Stimulated activated CD8-positive, alpha-beta memory T cell treated with anti-CD3 and anti-CD28 coated beads, Interleukin-4, amount 100 ng/mL, for 4 hours (primary cell): ENCODE results near the gene DISC1.

ENCODE experiments used
- DNase-seq, 2 donors: peaks; one replicate each; pipeline ENCODE4 v3.0.0-alpha.2; 2020; ENCODE audit warnings: low read depth in 2 of 2, low spot score in 1 of 2

DISC1 gene

DNA sequence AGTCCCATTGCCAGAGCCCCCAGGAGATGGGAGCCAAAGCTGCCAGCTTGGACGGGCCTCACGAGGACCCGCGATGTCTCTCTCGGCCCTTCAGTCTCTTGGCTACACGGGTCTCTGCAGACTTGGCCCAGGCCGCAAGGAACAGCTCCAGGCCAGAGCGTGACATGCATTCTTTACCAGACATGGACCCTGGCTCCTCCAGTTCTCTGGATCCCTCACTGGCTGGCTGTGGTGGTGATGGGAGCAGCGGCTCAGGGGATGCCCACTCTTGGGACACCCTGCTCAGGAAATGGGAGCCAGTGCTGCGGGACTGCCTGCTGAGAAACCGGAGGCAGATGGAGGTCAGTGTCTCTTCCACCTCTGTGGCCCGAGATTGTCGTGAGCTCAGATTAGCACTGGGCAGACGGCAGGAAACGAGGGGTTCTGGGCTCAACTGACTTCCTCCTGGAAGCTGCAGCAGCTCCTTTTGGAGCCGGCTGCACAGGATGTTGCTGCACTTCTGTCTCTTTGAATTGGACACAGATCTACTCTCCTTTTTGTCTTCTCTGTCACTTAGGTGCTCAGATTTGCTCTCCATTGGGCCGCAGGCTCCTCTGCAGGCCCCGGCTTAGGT is 68.0 kb downstream of the DISC1 start:
- no peak for DNase-seq

DNA sequence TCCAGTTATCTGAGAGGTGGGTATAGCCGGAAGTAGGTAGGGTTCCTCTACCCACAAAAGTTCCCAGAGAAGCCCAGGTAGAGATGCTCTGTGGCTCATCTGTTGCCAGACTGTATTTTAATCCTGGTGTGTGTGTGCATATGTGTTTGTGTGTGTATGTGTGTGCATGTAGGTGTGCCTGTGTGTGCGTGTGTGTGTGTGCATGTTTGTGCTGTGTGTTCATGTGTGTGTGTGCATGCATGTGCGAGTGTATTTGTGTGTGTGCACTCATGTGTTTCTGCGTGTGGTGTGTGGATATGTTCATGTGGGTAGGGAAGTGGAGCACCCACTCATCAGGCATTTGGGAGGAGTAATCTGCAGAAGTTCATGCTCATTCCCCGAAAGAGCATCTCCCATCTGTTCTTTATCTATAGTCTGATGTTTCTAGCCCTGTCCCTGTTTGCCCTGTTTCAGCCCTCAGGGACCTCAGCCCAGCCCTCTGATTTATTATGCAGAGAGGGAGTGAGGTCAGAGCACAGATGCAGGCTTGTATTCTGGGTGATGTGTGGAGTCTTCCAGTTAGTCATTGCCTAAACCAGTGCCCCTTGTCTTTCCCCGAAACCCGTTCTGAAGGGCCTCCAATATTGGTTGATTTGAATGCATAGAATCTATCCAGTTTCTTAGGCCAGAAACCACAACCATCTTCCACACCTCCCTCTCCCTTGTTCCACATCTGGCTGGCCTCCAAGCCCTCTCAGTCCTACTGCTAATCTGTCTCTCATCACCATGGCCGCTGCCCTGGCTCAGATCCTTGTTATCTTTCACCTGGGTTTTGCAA is 69.1 kb downstream of the DISC1 start:
- no peak for DNase-seq

DNA sequence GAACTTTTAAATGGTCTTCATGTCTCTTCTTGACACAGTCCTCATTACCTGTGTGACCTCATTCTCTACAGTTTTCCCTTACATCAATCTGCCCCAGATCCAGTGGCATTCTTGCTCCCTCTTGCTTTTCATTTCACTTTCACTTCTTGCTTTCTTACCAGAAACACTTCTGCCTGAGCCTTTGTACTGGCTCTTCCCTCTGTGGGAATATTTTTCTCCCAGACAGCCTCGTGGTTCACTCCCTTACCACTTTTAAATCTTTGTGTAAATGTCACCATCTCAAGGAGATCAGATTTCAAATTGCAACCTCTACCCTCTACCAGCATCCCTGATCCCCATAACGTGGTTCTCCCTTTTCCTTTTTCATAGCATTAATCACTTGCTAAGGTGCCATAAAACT is 73.2 kb downstream of the DISC1 start:
- DNase-seq, result no peak

DNA sequence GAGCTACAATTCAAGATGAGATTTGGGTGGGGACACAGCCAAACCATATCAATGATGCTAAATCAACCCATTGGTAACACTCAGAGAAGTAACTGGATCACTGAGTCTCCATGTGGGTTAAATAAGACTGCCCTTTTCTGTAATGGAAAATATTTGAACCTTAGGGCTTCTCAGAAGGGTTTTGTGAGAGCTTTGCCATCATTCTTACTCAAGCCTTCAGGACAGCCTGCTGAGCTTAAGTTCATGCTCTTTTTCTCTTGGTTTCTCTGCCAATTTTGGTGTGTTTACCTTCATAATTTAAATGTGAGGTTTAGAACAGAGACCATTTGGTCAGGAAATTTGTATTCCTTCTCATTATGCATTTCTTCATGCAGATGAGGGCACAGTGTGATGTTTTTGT is 74.7 kb downstream of the DISC1 start:
- DNase-seq, result no peak

DNA sequence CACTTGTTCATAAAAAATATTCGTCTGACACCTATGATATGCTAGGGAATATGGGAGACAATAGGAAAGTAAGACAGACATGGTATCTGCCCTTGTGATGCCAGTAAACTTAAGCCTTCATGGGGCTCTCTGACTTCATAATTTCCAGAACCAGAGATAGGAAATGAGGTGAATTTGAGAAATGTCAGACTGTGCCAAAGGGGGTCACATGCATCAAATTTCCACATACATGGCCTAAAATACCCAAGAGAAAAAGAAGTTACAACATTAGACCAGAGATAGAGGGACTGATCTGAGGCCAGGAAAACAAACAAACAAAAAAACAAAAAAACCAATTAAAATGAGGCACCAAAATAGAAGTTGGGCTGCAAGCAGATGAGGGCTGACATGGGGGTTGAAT is 75.7 kb downstream of the DISC1 start:
- DNase-seq, result no peak

DNA sequence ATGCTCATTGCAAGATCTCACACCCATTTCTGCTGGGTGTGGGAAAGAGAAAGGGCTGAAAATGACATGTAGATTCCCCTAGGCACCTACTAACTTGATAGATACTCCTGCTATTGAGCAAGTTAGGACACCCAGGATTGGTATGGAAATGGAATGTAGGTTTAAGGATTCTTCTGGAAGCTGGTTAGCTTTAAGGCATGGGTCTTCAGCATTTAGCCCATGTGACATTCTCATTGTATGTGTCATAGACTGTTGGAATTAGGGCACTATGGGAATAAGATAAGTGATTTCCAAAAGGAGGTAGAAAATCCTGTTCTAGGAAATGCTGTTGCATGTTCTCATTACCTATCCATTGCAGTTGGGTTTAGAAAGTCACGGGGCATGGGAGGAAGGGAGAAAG is 76.2 kb downstream of the DISC1 start:
- no peak for DNase-seq

DNA sequence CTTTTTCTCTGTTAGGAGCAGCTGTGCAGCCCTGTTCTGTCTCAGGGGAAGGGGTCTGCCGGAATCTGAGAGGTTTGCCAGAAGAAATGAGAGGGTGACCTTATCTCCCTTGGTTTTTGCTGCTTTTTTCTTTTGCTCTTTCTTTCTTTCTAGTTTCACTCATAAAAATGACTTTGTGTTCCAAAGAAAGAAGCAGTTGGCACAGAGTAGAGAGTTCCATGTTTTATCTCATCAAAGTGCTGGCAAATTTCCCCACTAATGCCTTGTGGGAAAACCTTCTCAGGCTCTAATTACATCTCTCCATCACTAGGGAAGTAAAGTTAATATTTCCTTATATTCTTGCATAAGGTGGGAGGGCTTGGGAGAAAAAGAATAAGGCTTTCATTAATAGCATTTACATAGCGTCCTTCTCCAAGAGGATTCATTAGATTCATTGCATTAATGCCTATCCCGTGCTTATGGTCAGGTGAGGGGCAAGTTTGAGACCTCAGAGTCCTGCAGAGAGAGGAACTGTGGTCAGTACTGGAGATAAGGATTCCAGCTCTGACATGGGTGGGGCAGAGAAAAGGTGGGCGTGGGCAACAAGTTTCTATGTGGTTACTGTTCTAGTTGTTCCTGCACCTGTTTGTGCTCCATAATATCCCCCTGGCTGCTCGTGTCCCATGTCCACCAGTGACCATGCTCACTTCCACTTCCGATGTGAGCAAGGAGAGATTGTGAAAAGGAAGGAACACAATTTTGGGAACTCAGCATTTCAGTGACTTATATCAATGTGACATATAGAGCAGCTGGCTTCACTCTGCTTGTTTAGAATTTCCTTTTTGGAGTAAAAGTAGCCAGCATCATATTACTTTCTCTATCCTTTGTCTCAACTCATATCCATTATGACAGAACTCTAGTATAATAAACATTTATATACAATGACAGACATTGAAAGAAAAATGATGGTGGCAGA is 79.5 kb downstream of the DISC1 start:
- DNase-seq, result no peak

DNA sequence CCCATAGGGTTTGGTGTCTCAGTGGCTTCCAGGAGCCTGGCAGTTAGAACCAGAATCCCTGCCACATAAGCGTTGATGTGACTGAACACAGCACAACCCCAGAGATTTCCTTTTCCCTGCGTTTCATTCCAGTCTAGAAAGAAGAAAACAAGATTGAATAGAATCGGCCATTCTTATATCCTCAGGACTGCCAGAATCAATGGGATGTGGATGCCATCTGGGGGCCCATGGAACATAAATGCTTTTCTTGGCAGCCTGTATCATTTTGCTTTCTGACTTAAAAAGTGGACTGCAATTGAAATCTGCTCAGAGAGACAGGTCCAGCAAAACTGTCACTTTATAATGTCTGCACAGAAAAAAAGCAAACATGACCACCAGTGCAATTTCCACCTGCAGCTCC is 80.3 kb downstream of the DISC1 start:
- DNase-seq, result no peak

DNA sequence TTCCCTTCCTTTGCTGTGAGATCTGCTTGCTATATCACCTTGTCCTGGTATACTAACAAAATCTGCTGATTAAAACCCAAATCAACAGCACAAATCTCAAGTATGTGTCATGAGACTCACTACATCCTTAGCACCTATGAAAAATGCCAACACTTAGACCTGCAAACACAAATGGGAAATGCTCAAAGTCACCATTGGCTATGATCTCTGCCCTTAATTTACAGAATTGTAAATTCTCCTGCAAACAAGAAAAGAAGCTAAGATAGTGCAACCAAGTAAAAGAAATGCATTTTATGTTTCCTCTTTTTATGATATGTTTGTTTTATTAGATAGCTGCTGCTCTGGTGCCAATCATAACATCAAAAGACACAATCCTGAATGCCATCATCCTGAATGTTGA is 80.8 kb downstream of the DISC1 start:
- DNase-seq, result no peak

DNA sequence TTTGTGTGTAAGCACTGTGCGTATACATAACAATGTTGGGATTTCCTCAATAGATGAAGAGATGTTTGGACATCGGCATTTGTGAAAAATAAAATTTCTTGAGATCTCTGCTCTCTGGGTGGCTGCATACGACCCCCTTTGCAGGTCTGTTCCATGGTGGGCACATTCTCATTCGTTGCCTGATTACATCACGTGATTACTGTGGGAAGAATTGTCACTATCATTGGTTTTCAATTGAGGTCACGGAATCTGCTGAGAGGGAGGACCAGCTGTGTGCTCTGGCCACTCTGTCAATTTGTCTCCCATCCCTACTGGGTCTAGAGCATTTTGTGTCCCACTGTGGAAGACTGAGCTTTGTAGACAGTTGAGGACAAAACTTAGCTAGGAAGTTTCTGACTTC is 81.8 kb downstream of the DISC1 start:
- DNase-seq, result no peak

DNA sequence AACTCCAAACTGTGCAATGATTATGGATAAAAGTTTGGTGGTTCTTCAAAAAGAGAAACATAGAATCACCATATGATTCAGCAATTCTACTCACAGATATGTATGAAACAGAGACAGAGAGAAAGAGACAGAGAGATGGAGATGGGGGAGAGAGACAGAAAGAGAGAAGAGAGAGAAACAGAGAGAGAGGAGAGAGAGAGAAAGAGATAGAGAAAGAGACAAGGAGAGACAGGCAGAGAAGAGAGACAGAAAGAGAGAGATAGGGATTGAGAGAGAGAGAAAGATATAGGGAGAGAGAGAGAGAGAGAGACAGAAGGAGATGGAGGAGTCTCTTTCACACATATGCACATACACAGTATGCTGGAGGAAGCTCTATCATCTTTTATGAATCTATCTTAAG is 87.8 kb downstream of the DISC1 start:
- no peak for DNase-seq

DNA sequence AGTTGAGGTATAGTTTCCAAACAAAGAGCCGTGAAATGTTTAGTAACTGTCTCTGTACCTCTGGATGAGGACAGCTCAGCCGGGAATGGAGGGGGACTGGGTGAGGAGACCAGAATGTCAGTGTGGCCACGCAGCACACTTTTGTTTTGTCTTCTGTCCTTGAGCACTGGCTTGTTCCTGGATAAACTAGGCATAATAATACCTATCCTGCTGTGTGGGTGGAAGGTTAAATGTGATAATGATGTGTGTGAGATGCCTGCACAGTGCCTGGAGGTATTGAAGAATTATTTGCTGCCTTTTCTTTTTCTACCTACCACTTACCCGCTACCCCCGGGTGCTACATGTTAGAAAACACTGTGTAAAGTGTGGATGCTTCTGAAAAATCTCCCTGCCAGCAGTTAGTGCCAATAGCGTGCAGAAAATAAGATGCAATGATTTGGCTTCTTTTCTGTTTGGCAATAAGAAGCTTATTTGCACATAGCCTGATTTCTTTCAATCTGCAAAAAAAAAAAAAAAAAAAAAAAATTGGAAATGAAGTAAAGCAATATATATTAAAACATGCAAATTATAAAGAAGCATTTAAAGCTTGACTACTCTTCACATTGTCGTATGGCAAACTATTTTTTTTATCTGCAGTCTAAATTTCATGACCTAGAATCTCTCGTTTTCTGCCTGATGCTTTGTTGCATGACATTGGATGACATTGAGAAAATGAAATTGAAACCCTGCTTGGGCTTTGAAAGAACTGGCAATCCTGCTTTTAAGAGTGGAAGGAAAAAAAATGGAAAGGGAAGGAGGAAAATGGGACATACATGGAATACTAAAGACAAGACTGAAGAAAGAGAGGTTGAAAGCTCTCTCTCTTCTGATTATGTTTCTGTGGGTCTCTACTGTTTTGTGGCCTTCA is 89.5 kb downstream of the DISC1 start:
- DNase-seq, result no peak

DNA sequence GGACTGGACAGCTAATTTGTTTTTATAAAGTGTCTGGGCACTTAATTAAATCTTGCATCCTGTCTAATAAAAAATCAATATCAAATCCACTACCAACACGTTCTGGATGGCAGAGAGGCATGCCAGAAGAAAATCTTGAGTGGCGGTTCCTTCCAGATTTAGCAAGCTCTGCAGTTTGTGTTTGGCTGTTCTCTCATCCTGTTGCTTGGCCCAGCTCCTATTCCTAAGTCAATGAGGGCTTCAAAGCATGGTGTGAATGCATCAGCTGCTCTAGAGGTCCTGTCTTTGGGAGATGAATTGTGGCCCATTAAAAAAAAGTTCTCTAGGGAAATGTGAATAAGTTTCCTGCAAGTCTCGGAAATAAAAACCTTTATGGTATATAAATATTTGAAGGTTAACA is 90.3 kb downstream of the DISC1 start:
- no peak for DNase-seq

DNA sequence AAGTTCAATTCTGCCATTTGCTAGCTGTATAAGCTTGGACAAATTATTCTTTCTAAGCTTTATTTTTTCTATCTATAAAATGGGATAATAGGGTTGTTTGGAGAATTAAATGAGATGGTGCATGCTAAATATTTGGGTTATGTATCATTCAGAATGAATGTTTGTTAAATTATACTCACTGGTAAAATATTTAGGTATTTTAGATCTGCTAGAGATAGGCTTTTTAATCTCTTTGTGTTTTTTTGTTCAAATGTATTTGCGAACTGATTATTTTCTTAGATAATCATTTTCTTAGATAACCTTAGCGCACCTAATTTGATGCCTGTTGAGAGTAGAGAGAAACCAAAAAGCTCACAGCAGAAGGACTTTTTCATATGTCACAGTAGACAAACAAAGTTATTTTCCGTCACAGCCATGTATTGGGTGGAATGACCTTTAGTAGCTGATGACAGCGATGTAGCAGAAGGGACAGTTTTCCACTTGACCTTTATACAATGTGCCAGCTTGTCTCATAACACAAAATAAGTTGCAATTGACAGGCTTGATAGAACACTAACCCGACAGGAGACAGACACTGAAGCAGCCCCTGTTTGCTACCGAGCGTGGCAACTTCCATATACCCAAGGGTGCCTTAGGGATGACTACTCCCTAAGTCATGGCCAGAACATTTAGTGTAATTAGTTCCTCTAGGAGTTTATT is 93.0 kb downstream of the DISC1 start:
- no peak for DNase-seq

DNA sequence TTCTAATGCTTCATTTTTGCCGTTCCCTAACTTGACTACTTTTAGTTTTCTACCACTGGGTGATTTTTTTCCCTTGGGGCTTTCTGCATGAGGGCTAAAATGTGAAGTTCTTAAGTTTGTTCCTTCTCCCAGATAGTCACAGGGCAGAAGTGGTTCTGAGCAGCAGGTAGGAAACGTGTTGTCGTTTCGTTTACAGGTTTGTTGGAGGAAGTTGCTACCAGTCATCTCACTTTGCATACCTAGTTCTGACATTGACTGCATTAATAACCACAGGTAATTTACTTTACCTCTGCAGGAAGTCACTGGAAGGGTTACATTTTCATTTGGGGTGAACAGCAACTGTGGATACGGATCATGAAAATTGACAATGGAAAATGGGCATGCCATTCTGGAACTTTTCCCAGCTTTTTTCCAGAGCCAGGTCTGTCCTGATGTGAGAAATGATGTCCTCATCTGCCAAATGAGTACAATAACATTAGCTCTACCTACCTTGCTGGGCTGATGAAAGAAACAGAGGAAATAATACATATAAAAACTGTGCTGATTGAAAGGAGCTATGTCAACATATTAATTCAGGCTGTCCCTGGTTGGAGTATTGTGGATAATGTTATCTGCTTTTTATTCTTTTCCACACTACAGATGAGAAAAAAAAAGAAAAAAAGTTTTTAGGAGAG is 94.2 kb downstream of the DISC1 start:
- no peak for DNase-seq

DNA sequence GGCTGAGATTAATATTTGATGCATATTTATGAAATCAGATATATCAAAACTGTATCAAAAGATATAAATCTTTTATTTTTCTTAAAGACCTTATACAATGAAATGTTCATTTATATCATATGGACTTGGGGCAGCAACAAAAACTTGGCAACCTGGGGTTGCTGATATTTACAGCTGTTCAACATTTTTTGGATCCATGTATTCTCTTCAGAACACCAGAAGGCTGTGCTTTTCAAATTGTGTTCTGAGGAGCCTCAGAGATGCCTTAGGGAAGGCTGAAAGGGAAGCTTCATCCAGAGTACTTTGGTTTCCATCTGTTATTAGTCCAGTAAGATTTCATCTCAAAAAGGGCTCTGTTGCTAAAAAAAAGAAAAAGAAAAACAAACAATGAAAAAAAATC is 94.8 kb downstream of the DISC1 start:
- no peak for DNase-seq

DNA sequence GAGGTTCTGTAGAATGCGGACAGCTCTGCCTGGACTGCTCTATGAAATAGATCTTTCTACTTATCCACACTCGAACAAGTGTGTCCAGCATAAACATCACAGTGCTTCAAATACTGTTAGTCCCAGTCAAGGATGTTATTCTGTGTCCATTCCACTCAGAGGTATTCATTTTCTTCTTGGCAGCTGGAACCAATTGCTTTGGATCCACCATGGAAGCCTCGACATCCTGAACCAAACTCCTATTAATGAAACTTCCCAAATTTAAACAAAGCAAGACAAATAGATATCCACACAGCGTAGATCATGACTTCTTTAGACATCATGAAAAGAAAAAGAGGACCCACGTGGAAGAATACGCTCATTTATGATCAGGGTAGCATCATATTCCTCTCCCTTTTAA is 95.8 kb downstream of the DISC1 start:
- DNase-seq, result no peak

DNA sequence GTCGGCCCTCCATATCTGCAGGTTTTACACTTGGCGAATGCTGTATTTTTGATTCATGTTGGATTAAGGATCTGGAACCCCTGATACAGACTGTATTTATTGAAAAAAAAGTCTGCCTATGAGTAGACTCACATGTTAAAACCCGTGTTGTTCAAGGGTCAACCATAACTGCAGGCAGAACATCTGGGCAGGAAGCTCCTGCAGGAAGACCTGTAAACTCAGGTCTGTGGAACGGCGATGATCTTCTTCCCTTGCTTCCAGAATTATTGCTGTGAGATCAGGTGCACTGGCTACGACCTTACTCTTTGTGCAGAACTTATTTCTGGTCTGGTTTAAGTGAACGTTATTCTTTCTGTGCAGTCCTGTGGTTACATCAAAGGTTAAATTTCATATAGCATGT is 96.6 kb downstream of the DISC1 start:
- DNase-seq, result no peak

DNA sequence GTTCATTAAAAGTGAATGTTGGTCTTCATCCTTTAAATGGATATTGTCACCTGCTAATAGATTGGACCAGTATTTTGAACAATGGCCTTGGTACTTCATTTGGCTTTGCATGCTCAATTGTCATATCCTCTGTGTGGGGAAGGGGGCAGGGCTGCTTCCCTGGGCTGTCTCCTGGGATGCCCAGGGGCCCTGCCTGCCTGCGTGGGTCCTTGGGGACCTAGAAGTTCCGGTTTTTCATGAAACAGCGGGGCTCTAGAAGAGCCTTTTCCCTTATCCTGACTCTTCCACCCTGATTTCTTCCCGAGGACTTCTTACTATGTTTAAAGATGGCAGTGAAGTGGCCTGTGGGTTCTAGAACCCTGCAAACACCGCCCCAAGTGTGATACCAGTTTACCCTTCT is 97.5 kb downstream of the DISC1 start:
- no peak for DNase-seq
